Keratinocyte (primary cell): ENCODE measurements around the gene SLC26A8. TPM values are rescaled to one million over a fixed set of nuclear protein-coding genes. Genes with fewer than 3 reads are reported as not detected.

Experiments used
- DNase-seq: peaks from one replicate; pipeline ENCODE4 v3.0.0-alpha.2; 2011; ENCODE audit warnings: low read depth, missing footprints, low spot score
- FAIRE-seq: peaks from 2 replicates; lab custom pipeline; 2011; peaks lifted over from hg19 to GRCh38; lab: Jason Lieb, UNC
- H2AFZ ChIP-seq: 2 replicates; pipeline ENCODE4 v1.6.0; 2012; ENCODE audit warnings: low read length, control low read depth, inconsistent platforms; ENCODE audit not compliant: control insufficient read depth
- H3K27ac ChIP-seq: 2 replicates; pipeline ENCODE4 v1.5.1; 2011; ENCODE audit warnings: low read length; ENCODE audit not compliant: control insufficient read depth, insufficient read depth
- H3K27me3 ChIP-seq: 3 replicates; pipeline ENCODE4 v1.6.0; 2011; ENCODE audit warnings: low read length; ENCODE audit not compliant: control insufficient read depth, insufficient read depth; ENCODE audit errors: extremely low read depth
- H3K36me3 ChIP-seq, 2 experiments: 2 replicates in 1 of 2; 3 replicates in 1 of 2; pipeline ENCODE4 v1.5.1; 2011; ENCODE audit warnings: low read length in 2 of 2, mild to moderate bottlenecking in 1 of 2; ENCODE audit not compliant: control insufficient read depth in 2 of 2, insufficient read depth in 2 of 2; ENCODE audit errors: extremely low read depth in 1 of 2
- H3K4me1 ChIP-seq: 3 replicates; pipeline ENCODE4 v1.5.1; 2011; ENCODE audit warnings: low read length; ENCODE audit not compliant: control insufficient read depth, insufficient read depth; ENCODE audit errors: extremely low read depth
- H3K4me2 ChIP-seq: 3 replicates; pipeline ENCODE4 v1.6.0; 2011; ENCODE audit warnings: low read depth, low read length; ENCODE audit not compliant: control insufficient read depth, insufficient read depth; ENCODE audit errors: extremely low read depth
- H3K4me3 ChIP-seq, 3 experiments: fragments of 200-600 bp in 1 of 3; sonication (generic) in 1 of 3; 2 replicates in 2 of 3; 3 replicates in 1 of 3; pipeline ENCODE4 v1.5.1; 2011 to 2016; ENCODE audit warnings: low read length in 3 of 3, mild to moderate bottlenecking in 3 of 3, control low read depth in 2 of 3, inconsistent platforms in 1 of 3, low read depth in 1 of 3, mixed read lengths in 1 of 3, mixed run types in 1 of 3, moderate library complexity in 1 of 3; ENCODE audit not compliant: control insufficient read depth in 2 of 3, insufficient read depth in 2 of 3; ENCODE audit errors: extremely low read depth in 1 of 3
- H3K79me2 ChIP-seq: 2 replicates; pipeline ENCODE4 v1.6.0; 2012; ENCODE audit warnings: low read length; ENCODE audit not compliant: control insufficient read depth, insufficient read depth
- H3K9ac ChIP-seq: 3 replicates; pipeline ENCODE4 v1.6.0; 2011; ENCODE audit warnings: low read length; ENCODE audit not compliant: control insufficient read depth, insufficient read depth; ENCODE audit errors: extremely low read depth
- H3K9me1 ChIP-seq: 3 replicates; pipeline ENCODE4 v1.6.0; 2011; ENCODE audit warnings: low read length; ENCODE audit not compliant: control insufficient read depth, insufficient read depth; ENCODE audit errors: extremely low read depth
- H3K9me3 ChIP-seq: 2 replicates; pipeline ENCODE4 v1.5.1; 2012; ENCODE audit warnings: low read depth, low read length; ENCODE audit not compliant: control insufficient read depth
- H4K20me1 ChIP-seq: 3 replicates; pipeline ENCODE4 v1.6.0; 2011; ENCODE audit warnings: low read length; ENCODE audit not compliant: control insufficient read depth, insufficient read depth; ENCODE audit errors: extremely low read depth
- EZH2 ChIP-seq: IDR thresholded peaks from one replicate; pipeline ENCODE4 v1.6.1; 2012; ENCODE audit warnings: inconsistent platforms, mild to moderate bottlenecking, low read length, moderate library complexity
- dilution Hi-C: fragments of 300-500 bp; cut with MboI; formaldehyde crosslinking; loops from one replicate; pipeline ENCODE4 v1.7.0; 2020; ENCODE audit warnings: low sequenced_read_pairs; ENCODE audit not compliant: extremely low pct_ligation_motif_present
- polyA plus RNA-seq, 5 experiments: library from polyadenylated mRNA; depleted of rRNA in 3 of 5; stranded (reverse) in 3 of 5; stranded (forward) in 1 of 5; unstranded in 1 of 5; fragments of >200 nt; gene quantifications; 1 replicate in 1 of 5; 2 replicates in 3 of 5; 3 replicates in 1 of 5; pipeline versions ENCODE4 v1.2.1 to v1.2.3, GENCODE V29; 2011 to 2012; ENCODE audit warnings: missing spikeins in 2 of 5, low read depth in 1 of 5, low replicate concordance in 1 of 5
- TF ChIP-seq, protein P1 (sequence below), 3 experiments: IDR thresholded peaks in 1 of 3; conservative IDR thresholded peaks in 1 of 3; optimal IDR thresholded peaks in 1 of 3; 2 replicates in 2 of 3; 3 replicates in 1 of 3; pipeline versions ENCODE3 to v1.5.1; 2011; ENCODE audit warnings: low read length in 3 of 3, mild to moderate bottlenecking in 3 of 3, moderate library complexity in 2 of 3, control low read depth in 1 of 3, inconsistent platforms in 1 of 3; ENCODE audit not compliant: insufficient read depth in 2 of 3; ENCODE audit errors: extremely low read depth in 1 of 3

Gene SLC26A8
- polyA plus RNA-seq, 1 donor (not counting 4 experiments of a cell fraction or from before 2014, with no cell fraction given) = 0.18 TPM

DNA sequence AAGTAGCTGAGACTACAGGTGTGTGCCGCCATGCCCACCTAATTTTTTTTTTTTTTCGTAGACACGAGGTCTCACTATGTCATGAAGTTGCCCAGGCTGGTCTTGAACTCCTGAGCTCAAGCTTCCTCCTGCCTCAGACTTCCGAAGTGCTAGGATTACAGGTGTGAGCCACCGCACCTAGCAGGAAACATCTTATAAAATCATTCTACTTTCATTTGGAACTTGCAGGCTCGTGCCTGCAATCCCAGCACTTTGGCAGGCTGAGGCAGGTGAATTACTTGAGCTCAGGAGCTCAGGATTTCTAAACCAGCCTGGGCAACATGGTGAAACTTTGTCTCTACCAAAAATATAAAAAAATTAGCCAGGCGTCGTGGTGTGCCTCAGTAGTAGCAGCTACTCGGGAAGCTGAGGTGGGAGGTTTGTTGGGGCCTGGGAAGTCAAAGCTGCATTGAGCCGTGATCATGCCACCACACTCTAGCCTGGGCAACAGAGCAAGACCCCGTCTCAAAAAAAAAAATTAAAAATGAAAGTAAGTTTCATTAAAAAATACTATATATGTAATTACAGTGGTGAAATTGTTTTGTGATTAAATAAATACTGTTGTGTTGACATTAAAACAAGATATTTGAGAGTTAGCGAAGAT is 18.3 kb upstream of the SLC26A8 start:
- Histone ChIP-seq H3K27ac (no peak overlapping the region), H3K9ac (no peak overlapping the region), H3K4me2 (peak overlapping the region; percentile 74), H3K79me2 (peaks cover 89% of the 10 kb centered on the region), H3K9me3 (no peaks in the 10 kb centered on the region), H2AFZ (no peak overlapping the region), H3K9me1 (peaks cover 3% of the 10 kb centered on the region), H4K20me1 (no peaks in the 10 kb centered on the region), H3K4me3 (peak overlapping the region in 1 of 3 experiments; percentile 23), H3K4me1 (peaks cover 23% of the 10 kb centered on the region), H3K27me3 (no peaks in the 10 kb centered on the region), H3K36me3 (no peaks in the 10 kb centered on the region)
- no peak for TF ChIP-seq EZH2
- FAIRE-seq (peak; percentile 48), DNase-seq (no peak)
- dilution Hi-C loops = no loop called here

DNA sequence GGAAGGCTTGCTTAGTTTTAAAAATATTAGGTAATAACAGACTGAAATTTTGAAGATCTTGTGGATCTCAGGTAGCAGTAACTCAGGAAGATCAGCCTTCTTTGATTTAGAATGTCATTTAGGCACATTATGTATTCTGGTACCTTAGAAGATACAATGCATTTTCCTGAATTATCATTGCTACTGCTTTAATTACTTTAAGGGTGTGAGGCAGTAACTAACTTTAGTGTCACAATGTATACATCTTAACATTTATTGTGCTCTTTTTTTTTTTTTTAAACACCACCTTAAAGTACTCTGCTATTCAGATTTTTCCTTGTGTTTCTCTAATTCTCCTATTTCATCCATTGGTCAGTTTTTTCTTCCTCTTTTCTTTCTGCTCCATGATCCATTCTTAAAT is 16.5 kb upstream of the SLC26A8 start:
- peaks cover 90% of the 10 kb centered on the region for H3K79me2 ChIP-seq
- no peaks in the 10 kb centered on the region for H3K27me3 ChIP-seq
- H2AFZ ChIP-seq = no peak overlapping the region
- H3K4me1 ChIP-seq = peaks cover 23% of the 10 kb centered on the region
- no peaks in the 10 kb centered on the region for H3K9me3 ChIP-seq
- no peak overlapping the region for H3K27ac ChIP-seq
- peaks cover 3% of the 10 kb centered on the region for H3K9me1 ChIP-seq
- H3K9ac ChIP-seq = no peak overlapping the region
- TF ChIP-seq EZH2 = no peak
- TF ChIP-seq, protein P1, sequence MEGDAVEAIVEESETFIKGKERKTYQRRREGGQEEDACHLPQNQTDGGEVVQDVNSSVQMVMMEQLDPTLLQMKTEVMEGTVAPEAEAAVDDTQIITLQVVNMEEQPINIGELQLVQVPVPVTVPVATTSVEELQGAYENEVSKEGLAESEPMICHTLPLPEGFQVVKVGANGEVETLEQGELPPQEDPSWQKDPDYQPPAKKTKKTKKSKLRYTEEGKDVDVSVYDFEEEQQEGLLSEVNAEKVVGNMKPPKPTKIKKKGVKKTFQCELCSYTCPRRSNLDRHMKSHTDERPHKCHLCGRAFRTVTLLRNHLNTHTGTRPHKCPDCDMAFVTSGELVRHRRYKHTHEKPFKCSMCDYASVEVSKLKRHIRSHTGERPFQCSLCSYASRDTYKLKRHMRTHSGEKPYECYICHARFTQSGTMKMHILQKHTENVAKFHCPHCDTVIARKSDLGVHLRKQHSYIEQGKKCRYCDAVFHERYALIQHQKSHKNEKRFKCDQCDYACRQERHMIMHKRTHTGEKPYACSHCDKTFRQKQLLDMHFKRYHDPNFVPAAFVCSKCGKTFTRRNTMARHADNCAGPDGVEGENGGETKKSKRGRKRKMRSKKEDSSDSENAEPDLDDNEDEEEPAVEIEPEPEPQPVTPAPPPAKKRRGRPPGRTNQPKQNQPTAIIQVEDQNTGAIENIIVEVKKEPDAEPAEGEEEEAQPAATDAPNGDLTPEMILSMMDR (optimal IDR thresholded peaks at IDR 0.05 in 1 of 3, IDR thresholded peaks at IDR 0.05 in 1 of 3, conservative IDR thresholded peaks at IDR 0.05 in 1 of 3; ENCODE audit: extremely low read depth in 1 of 3, insufficient read depth in 2 of 3, low read length in 3 of 3) = no peak
- FAIRE-seq (no peak), DNase-seq (no peak)
- peaks cover 0 to 2% of the 10 kb centered on the region in 2 experiments for H3K36me3 ChIP-seq
- H3K4me3 ChIP-seq = no peak overlapping the region
- dilution Hi-C loops = no loop called here
- H3K4me2 ChIP-seq = no peak overlapping the region
- no peaks in the 10 kb centered on the region for H4K20me1 ChIP-seq

DNA sequence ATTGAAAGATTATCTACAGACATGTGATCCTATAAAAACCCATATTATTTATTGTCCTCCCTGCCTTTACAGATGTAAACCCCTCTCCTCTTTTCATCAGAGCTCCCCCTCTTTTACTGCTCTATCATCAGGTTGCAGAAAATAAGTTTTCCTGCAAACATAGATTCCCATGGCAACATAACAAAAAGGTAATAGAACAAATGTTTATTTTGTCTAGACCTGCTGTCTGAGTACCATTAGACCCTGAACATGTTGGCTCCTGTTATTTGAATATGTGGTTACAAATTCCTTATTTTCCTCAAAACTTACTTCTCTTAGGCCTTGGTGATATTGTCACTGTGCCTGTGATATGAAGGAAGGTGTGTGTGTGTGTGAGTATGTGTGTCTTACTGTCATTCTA is 14.7 kb upstream of the SLC26A8 start:
- dilution Hi-C loops = no loop called here
- H3K27ac ChIP-seq = peak overlapping the region; percentile 21
- H2AFZ ChIP-seq = no peak overlapping the region
- no peaks in the 10 kb centered on the region for H3K9me1 ChIP-seq
- H3K36me3 ChIP-seq = peaks cover 0 to 2% of the 10 kb centered on the region in 2 experiments
- DNase-seq = no peak
- H3K79me2 ChIP-seq = peaks cover 94% of the 10 kb centered on the region
- no peaks in the 10 kb centered on the region for H3K27me3 ChIP-seq
- H4K20me1 ChIP-seq = no peaks in the 10 kb centered on the region
- TF ChIP-seq EZH2 = no peak
- TF ChIP-seq, protein P1 (optimal IDR thresholded peaks at IDR 0.05 in 1 of 3, IDR thresholded peaks at IDR 0.05 in 1 of 3, conservative IDR thresholded peaks at IDR 0.05 in 1 of 3; ENCODE audit: extremely low read depth in 1 of 3, insufficient read depth in 2 of 3, low read length in 3 of 3) = no peak
- no peaks in the 10 kb centered on the region for H3K9me3 ChIP-seq
- peaks cover 28% of the 10 kb centered on the region for H3K4me1 ChIP-seq
- H3K9ac ChIP-seq = no peak overlapping the region
- peak overlapping the region; percentile 6 for H3K4me2 ChIP-seq
- no peak overlapping the region for H3K4me3 ChIP-seq
- FAIRE-seq = no peak
